ENCODE data around the gene SUPT7L. TPM values are rescaled to one million over a fixed set of nuclear protein-coding genes. Genes with fewer than 3 reads are reported as not detected.

The SUPT7L gene
- total and polyA plus RNA-seq, 2 of the 13 experiments (the other 11 are each of a cell fraction or from before 2014, with no cell fraction given) = 32.9 to 77.5 TPM

DNA sequence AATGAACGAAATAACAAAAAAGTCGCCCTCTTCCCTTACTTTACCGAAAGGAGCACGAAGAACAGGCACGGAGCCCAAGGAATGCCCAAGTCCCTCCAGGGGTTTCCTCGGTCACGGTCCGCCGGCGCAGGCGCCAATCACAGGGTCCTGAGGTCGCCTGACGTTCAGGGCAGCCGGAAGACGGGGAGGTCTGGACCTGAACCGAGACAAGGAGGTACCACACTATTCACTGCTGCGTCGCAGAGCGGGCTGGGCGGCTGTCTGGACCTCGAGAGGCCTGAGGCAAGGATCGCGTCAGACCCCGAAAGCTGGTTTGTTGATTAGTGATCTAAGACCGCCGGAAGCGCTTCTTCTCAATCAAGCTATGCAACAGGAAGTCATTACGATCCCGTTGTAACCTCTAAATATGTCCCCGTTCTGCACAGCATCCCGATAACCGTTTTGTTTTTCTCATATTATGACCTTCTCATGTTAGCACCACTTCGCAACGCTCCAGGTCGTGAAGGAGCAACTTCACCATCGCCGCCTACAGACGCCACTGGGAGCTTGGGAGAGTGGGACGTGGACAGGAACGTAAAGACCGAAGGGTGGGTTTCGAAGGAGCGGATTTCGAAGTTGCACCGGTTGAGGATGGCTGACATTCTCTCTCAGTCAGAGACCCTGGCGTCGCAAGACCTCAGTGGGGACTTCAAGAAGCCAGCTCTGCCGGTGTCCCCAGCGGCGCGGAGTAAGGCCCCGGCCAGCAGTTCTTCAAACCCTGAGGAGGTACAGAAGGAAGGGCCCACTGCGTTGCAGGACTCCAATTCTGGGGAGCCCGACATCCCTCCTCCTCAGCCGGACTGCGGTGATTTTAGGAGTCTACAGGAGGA, at the start of gene SUPT7L, which contains the start of gene SLC4A1AP (continued):
- TF ChIP-seq, protein P1, sequence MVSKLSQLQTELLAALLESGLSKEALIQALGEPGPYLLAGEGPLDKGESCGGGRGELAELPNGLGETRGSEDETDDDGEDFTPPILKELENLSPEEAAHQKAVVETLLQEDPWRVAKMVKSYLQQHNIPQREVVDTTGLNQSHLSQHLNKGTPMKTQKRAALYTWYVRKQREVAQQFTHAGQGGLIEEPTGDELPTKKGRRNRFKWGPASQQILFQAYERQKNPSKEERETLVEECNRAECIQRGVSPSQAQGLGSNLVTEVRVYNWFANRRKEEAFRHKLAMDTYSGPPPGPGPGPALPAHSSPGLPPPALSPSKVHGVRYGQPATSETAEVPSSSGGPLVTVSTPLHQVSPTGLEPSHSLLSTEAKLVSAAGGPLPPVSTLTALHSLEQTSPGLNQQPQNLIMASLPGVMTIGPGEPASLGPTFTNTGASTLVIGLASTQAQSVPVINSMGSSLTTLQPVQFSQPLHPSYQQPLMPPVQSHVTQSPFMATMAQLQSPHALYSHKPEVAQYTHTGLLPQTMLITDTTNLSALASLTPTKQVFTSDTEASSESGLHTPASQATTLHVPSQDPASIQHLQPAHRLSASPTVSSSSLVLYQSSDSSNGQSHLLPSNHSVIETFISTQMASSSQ (IDR thresholded peaks at IDR 0.05; ENCODE audit: low read depth) = peak; percentile 58; the same call in 1 of the 2 replicates
- TF ChIP-seq, protein P1 (CRISPR knock-in tag; IDR thresholded peaks at IDR 0.05; ENCODE audit: borderline replicate concordance) = peak; percentile 66; the same call in 1 of the 2 replicates
- TF ChIP-seq GFI1 (CRISPR knock-in tag; IDR thresholded peaks at IDR 0.05; ENCODE audit: borderline replicate concordance) = peak; percentile 80; the same call in 1 of the 2 replicates
- peak; percentile 74; the same call in 1 of the 2 replicates for TF ChIP-seq ZFP82 (CRISPR knock-in tag; IDR thresholded peaks at IDR 0.05; ENCODE audit: borderline replicate concordance)
- TF ChIP-seq PAX8 (CRISPR knock-in tag; IDR thresholded peaks at IDR 0.05; ENCODE audit: borderline replicate concordance) = no peak
- peak; percentile 97 for TF ChIP-seq ZFP91 (CRISPR knock-in tag; IDR thresholded peaks at IDR 0.05; ENCODE audit: borderline replicate concordance)
- TF ChIP-seq, protein P2, sequence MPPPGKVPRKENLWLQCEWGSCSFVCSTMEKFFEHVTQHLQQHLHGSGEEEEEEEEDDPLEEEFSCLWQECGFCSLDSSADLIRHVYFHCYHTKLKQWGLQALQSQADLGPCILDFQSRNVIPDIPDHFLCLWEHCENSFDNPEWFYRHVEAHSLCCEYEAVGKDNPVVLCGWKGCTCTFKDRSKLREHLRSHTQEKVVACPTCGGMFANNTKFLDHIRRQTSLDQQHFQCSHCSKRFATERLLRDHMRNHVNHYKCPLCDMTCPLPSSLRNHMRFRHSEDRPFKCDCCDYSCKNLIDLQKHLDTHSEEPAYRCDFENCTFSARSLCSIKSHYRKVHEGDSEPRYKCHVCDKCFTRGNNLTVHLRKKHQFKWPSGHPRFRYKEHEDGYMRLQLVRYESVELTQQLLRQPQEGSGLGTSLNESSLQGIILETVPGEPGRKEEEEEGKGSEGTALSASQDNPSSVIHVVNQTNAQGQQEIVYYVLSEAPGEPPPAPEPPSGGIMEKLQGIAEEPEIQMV (CRISPR knock-in tag; IDR thresholded peaks at IDR 0.05; ENCODE audit: low read depth) = peak; percentile 96
- peak; percentile 31; the same call in 1 of the 2 replicates for TF ChIP-seq MLLT10 (CRISPR knock-in tag; IDR thresholded peaks at IDR 0.05)
- TF ChIP-seq LCORL (IDR thresholded peaks at IDR 0.05) = peak; percentile 53; the same call in 1 of the 2 replicates
- TF ChIP-seq LCORL (CRISPR knock-in tag; IDR thresholded peaks at IDR 0.05) = peak; percentile 47; the same call in 1 of the 2 replicates
- TF ChIP-seq, protein P3, sequence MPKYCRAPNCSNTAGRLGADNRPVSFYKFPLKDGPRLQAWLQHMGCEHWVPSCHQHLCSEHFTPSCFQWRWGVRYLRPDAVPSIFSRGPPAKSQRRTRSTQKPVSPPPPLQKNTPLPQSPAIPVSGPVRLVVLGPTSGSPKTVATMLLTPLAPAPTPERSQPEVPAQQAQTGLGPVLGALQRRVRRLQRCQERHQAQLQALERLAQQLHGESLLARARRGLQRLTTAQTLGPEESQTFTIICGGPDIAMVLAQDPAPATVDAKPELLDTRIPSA (CRISPR knock-in tag; IDR thresholded peaks at IDR 0.05; ENCODE audit: borderline replicate concordance) = 0 out of 2 replicates have a peak, but pooled peaks have one; percentile 73
- peak; percentile 36; the same call in 1 of the 2 replicates for TF ChIP-seq FOXA3 (CRISPR knock-in tag; IDR thresholded peaks at IDR 0.05)
- no peak for TF ChIP-seq ZNF749 (CRISPR knock-in tag; IDR thresholded peaks at IDR 0.05; ENCODE audit: borderline replicate concordance)
- peak; percentile 98; the same call in 1 of the 2 replicates for TF ChIP-seq ZNF501 (CRISPR knock-in tag; IDR thresholded peaks at IDR 0.05)
- peak; percentile 100 for TF ChIP-seq KDM2A (CRISPR knock-in tag; IDR thresholded peaks at IDR 0.05; ENCODE audit: borderline replicate concordance, low read depth)
- TF ChIP-seq ZNF839 (CRISPR knock-in tag; IDR thresholded peaks at IDR 0.05; ENCODE audit: borderline replicate concordance) = peak; percentile 98; the same call in 1 of the 2 replicates
- TF ChIP-seq ZMYM3 (CRISPR knock-in tag; IDR thresholded peaks at IDR 0.05) = no peak; the same call in 1 of the 2 replicates
